Fibroblast of villous mesenchyme (primary cell): Measurements from ENCODE around the gene SLC48A1. TPM values are rescaled to one million over a fixed set of nuclear protein-coding genes. Genes with fewer than 3 reads are reported as not detected.
A peak's percentile ranks its signal among the peaks of the same experiment; 100 is the strongest.

Experiments
- DNase-seq: peaks from one replicate; pipeline ENCODE4 v3.0.0-alpha.2; 2010; ENCODE audit warnings: low read depth
- H3K4me3 ChIP-seq: 2 replicates; pipeline ENCODE4 v1.5.1; 2011; ENCODE audit warnings: low read depth, mild to moderate bottlenecking, low read length
- total RNA-seq: library from RNA; depleted of rRNA; stranded (reverse); fragments of >200 nt; gene quantifications from 2 replicates; pipeline ENCODE4 v1.2.3, GENCODE V29; 2012
- TF ChIP-seq, protein P1 (sequence below): IDR thresholded peaks from 2 replicates; pipeline ENCODE4 v1.5.1; 2012; ENCODE audit warnings: low read depth, mild to moderate bottlenecking, low read length; ENCODE audit not compliant: insufficient read depth

The SLC48A1 gene
- total RNA-seq, 1 donor, result 19.4 TPM

DNA sequence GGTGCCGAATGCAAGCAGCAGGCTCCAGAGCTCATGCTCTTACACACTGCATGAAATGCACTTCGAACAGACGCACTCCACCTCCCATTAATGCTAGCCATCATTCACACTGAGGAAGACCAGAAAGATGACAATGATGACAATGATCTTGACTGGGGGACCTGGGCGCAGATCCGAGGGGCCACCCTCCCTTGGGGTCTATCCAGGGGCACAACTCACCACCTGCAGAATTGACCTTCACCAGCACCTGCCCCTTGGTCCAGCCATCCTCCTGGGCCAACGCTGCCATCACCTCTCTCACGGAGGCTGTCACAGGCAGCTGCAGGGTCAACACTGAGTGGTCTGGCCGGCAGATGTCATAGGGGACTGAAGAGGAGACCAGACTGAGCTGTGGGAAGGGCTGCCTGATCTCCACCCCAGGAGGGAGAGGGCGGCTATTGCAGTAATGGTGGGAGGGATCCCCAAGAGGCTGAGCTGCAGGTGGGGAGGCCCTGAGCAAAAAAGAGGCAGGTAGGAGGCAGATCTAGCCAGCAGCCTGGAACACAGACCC lies 29.7 kb upstream of the SLC48A1 start:
- TF ChIP-seq, protein P1, sequence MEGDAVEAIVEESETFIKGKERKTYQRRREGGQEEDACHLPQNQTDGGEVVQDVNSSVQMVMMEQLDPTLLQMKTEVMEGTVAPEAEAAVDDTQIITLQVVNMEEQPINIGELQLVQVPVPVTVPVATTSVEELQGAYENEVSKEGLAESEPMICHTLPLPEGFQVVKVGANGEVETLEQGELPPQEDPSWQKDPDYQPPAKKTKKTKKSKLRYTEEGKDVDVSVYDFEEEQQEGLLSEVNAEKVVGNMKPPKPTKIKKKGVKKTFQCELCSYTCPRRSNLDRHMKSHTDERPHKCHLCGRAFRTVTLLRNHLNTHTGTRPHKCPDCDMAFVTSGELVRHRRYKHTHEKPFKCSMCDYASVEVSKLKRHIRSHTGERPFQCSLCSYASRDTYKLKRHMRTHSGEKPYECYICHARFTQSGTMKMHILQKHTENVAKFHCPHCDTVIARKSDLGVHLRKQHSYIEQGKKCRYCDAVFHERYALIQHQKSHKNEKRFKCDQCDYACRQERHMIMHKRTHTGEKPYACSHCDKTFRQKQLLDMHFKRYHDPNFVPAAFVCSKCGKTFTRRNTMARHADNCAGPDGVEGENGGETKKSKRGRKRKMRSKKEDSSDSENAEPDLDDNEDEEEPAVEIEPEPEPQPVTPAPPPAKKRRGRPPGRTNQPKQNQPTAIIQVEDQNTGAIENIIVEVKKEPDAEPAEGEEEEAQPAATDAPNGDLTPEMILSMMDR, result no peak
- no peak for DNase-seq
- no peak overlapping the region for H3K4me3 ChIP-seq

DNA sequence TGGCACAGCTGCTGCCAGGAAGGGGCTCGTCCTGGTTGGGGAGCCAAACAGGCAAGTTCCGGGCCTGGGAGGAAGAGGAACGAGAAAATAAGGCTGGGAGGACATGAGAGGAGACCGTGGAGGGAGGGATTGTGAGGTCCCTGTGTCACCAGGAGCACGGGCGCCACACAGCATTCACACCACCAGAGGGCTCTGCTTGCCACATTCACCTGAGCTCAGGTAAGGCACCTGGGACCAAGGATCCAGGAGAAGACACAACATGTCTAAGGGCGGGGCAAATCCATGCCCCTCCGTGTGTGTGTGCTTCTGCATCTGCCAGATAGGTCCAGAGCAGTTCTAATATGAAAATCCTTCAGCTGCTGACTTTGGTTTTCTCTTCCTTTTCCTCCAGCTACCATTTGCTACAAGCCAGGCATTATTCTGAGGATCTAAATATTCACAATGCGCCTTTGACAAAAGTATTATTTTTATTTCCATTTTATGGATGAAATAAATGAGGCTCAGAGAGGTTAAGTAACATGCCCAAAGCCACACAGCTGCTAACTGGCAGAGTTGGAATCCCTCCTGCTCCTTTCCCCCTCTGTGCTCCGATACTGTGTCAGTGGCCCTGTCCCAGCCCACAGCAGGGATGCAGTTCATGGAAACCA lies 28.9 kb upstream of the SLC48A1 start:
- no peak overlapping the region for H3K4me3 ChIP-seq
- DNase-seq, result no peak
- TF ChIP-seq, protein P1, result peak; percentile 26

DNA sequence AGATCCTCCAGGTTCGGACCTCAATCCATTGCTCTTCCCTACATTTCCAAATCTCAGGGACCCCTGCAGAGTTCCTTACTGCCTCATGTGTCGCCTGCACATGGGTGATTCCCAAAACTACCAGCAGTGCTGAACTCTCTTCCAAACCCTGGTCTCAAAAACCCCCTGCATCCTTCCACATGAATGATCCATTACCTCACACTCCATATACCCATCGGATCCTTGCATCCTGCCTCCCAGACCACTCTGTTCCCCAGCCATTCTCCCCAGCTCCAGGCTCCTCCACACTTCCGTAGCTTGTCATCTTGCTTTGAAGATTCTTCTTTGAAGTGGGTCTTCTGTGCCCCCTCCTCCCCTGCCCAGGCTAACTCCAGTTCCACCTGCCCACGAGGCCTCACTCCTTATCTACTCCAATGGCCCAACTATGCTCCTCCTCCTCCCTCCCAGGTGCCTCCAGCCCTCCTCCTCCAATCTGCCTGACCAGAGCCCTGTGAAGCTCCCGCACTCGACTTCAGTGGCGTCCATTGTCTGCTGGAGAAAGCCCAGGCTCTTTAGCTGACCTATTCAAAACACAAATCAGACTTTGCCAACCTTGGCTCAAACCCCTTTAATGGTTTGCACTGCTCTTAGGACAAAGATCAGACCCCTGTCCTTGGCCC lies 28.1 kb upstream of the SLC48A1 start:
- H3K4me3 ChIP-seq, result no peak overlapping the region
- DNase-seq, result no peak
- TF ChIP-seq, protein P1, result no peak

DNA sequence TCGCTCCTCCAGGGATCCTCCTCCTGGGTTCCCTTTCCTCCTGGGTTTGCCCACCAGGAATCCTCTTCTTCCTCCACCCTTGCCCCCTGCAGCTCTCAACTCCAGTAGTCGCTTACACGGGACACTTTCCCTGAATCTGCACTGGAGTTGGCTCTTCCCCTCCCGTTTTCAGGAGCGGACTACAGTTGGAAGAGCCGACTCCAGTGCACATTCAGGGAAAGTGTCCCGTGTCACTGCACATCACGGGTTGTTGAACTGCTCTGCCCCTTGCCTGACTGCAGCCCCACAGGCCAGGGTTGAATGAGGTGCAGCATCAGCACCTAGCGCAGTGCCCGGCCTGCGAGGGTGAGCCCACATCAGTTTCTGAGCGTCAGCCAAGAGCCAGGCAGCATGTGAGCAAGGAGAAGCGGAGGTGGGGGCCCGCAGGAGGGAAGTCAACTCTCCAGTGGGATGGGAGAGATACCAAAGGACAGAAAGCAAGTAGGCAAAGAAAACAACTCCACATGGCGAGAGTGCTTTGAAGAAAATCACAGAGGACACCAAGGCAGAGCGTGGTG lies 27.5 kb upstream of the SLC48A1 start:
- TF ChIP-seq, protein P1, result no peak
- DNase-seq, result no peak

DNA sequence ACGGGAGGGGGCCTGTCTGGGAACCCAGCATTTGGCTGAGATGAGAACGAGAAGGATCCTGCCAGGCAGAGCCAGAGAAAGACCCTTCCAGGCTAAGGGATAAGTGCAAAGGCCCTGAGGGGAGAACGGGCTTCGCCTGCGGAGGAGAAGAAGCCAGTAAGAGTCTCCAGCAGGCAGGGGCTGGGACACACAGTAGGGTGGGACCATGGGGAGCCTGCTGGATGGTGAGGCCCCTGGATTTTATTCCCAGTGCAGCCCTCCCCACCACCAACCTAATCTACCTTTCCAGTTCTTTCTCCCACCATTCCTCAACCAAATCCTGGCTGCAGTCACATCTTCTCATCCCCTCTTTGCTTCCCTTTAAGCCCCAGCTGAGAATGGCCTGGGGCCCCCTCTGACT lies 27.0 kb upstream of the SLC48A1 start:
- no peak overlapping the region for H3K4me3 ChIP-seq
- DNase-seq, result no peak
- TF ChIP-seq, protein P1, result no peak

More for the DNA sequence above, 27.5 kb upstream of the SLC48A1 start:
- no peak overlapping the region for H3K4me3 ChIP-seq

DNA sequence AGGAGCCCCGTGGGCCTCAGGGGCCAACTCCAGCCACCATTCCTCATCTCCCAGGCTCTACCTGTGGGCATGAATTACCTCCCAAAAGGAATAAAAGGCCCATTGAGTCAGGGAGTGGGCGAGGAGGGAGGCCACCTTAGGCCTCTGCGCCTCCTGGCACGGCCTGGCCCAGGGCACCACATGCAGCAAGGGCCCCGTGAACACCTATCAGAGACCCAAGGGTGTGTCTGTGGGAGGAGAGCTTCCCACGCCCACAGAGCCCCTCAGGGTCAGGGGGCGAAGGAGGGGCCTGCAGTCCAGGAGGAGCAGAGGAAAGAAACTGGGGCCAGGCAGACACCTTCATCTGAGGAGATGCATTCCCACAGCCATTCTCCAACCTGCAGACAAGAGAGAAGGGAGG lies 26.5 kb upstream of the SLC48A1 start:
- DNase-seq, result no peak
- TF ChIP-seq, protein P1, result no peak
- no peak overlapping the region for H3K4me3 ChIP-seq
